CD4-positive, alpha-beta T cell treated with Interferon alpha-2 for 1 hour (primary cell): ENCODE data around the gene MOCS1.

Experiments used
- DNase-seq, 2 donors: peaks; one replicate each; pipeline ENCODE4 v3.0.0-alpha.2; 2020 to 2022

MOCS1 gene

GRCh38 chr6:39947611-39948068, 13.4 kb upstream of the MOCS1 start:
- no peak for DNase-seq

GRCh38 chr6:39945626-39946025, 11.4 kb upstream of the MOCS1 start:
- DNase-seq = no peak

DNA sequence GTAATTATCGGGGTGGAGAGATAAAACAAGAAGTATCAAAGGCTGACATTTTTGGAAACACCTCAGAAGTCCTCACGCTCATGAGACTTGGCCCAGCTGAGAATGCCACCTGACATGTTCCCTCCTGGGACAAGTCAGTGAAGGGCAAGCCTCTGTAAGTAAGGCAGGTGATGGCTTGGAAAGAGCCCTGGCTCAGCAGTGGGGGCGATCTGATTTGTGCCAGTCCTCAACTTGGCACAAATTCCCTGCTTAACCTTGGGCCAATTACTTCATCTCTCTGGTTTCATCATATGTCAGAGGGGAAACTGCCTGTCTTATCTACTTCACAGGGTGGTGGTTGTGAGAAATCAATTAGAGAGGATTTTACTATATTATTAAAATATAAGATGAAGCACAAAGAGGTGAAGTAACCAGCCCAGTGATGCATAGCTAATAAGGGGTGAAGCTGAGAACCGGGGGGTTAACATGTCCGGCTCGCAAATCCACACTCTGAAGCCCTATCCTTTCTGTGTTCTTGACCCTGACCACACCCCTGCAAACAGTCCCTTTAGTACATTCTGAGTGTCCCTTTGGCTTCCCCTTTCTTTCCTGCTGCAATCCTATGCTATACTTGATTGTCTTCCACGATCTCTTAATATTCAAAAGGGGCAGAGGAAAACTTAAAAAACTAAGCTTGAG, 8.8 kb upstream of the MOCS1 start:
- DNase-seq = no peak

GRCh38 chr6:39941820-39942219, 7.6 kb upstream of the MOCS1 start:
- no peak for DNase-seq

GRCh38 chr6:39941138-39941537, 6.9 kb upstream of the MOCS1 start:
- no peak for DNase-seq

DNA sequence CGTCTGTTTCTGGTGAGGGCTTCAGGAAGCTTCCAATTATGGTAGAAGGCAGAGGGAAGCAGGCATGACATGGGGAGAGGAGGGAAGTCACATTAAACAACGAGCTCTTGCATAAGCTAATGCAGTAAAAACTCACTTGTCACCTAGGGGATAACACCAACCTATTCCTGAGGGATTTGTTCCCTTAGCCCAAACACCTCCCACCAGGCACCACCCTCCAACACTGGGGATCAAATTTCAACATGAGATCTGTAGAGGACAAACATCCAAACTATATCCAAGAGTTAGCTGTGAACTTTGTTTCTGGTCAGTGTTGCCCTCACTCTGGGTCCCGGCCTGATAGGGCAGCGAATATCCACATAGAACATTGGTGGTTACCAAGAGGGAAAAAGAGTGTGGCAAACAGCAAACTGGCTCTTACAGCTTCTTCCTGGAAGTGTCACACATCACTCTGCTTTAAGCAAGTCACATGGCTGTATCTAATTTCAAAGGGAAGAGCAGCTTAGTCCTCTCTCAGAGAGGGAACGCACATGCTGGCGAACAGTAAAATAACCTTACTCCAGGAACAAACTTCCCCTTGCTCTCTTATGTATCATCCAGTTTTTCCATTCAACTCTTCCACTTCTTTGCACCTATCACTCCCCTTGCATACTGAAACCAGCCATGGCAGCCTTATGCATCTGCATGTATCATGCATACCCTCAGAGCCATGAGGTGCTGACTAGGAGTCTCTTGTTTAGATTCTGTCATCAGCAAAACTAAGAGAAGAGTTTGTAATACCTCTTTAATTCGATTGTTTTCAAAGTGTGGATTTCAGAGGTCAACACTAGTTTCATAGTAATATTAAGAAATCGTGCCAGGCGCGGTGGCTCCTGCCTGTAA, 4.8 kb upstream of the MOCS1 start:
- DNase-seq = no peak

DNA sequence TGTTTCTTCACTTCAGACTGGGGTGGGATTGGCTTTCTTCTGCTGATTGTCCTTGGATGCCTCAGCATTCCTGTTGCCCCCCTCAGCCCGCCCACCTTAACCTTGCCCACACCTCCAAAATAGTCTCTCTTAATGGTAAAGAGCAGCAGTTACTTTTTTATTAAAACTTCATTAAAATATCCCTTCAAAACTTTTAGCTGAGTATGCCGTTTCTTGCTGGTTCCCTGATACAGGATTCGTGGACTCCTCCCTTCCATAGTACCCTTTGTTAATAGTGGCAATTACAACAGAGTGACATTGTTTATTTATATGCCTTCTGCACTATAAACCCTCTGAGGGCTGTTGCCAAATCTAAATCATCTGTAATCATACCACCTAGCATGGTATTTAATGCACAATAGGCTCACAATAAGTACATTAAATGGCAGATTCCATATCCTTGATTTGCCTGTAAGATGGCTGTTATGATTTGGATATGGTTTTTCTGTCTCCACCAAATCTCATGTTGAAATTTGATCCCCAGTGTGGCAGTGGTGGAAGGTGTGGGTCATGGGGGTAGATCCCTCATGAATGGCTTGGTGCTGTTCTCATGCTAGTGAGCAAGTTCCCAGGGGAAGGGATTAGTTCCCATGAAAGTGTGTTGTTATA, 3.5 kb upstream of the MOCS1 start:
- no peak for DNase-seq

- no peak for DNase-seq
Observed at GRCh38 chr6:39936857-39937256, 2.6 kb upstream of the MOCS1 start.

DNA sequence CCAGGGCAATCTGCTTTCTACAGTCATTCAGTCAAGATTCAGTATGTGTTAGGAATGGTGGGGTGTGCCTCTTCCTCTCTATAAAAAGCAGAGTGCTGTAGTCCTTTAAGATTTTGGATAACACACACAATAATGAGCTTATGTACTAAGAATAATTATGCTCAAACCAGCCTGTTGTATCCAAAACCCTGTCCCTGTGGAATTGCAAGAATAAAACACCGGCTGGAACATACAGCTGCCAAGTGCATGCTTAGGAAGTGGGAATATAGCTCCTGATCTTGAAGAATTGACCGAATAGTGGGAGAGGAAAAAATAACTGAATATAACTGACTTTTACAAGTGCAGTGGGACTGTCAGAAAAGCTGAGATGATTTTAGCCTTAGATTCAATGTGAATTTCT, 979 bp upstream of the MOCS1 start:
- DNase-seq = no peak

- DNase-seq = no peak
Observed at GRCh38 chr6:39933669-39934130, 562 bp downstream of the MOCS1 start.

- no peak for DNase-seq
Observed at GRCh38 chr6:39932386-39932910, 1.8 kb downstream of the MOCS1 start.

DNA sequence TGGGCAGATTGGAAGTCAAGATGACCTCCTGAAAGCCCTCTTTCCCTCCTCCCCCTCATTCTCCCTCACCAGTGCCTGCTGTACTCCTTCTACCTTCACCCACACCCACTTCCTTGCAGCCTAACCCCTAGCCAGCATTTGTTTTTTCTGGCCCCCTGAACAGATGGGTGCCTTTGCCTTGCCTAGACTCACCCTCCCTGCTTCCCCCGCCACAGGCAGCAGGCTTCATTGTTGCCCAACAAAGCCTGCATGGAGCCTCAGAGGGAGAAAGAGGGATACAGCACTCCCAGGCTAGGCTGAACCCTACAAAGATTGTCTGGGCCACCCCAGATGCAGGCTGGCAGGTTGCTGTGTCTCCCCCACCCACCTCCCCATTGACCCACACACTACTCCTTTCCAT, 2.7 kb downstream of the MOCS1 start:
- DNase-seq = no peak

DNA sequence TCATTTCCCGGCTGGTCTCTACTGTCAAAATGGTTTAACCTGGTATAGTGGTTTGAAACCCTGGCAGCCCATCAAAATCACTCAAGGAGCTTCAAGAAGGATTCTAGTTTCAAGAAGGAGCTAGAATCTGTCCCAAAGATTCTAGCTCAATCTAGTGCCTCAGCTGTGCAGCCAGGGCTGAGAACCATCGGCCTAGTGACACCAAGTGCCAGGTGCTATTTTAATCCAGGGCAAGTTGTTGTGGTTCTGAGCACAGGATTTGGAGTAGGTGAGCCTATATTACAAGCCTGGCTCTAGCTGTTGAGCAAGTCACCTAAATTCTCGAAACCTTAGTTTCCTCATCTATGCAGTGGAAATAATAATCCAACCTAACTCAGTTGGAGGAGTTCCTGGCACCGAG, 3.7 kb downstream of the MOCS1 start:
- no peak for DNase-seq

GRCh38 chr6:39929733-39930461, 4.4 kb downstream of the MOCS1 start:
- no peak for DNase-seq

DNA sequence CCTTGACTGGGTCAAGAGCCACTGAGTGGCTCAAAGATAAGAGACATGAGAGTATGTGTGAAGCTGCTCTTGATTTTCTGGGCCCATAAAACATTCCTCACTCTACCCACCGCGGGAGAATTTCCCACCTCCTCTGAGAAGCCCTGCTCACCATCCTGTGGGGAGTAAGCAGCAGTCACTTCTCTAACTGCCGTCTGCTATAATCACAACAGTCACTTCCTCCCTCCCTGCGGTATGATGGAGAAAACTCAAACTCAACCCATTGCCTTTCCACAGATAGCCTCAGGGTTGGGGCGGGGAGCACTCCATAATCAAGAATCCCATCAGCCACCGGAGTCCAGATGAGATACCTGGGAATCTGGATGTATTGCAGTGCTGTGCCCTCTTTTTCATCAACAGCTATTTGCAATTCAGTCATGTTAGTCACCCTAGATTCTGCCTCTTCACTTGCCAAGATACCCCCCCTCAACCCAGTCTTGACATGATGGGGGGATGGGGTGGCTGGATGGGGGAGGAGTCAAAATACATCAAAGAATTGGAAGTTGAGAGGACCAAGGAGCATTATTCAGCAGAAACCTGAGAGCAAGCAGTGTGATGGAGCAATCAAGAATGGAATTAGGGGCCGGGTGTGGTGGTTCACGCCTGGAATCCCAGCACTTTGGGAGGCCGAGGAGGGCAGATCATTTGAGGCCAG, 5.1 kb downstream of the MOCS1 start:
- no peak for DNase-seq

DNA sequence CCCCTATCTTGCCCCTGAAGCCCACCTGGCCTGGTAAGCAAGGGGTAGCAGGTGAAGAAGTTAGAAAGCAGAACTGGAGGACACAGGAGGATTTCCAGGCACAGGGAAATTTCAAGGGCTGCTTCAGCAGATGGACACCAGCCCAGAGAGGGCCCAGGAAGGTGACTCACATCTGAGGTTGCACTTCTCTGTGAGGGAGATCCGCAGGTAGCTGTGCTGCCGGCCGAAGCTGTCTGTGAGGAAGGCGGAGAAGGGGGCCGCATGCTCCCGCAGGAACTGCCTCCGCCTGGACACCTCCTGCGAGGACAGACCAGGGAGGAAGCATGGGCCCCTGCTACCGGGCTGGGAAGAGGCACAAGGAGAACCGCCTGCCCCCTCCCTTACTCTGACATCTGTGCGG, 7.1 kb downstream of the MOCS1 start:
- DNase-seq = no peak

GRCh38 chr6:39926668-39927067, 7.6 kb downstream of the MOCS1 start:
- DNase-seq = no peak

GRCh38 chr6:39925931-39926290, 8.4 kb downstream of the MOCS1 start:
- no peak for DNase-seq

GRCh38 chr6:39925191-39925930, 8.9 kb downstream of the MOCS1 start:
- no peak for DNase-seq

DNA sequence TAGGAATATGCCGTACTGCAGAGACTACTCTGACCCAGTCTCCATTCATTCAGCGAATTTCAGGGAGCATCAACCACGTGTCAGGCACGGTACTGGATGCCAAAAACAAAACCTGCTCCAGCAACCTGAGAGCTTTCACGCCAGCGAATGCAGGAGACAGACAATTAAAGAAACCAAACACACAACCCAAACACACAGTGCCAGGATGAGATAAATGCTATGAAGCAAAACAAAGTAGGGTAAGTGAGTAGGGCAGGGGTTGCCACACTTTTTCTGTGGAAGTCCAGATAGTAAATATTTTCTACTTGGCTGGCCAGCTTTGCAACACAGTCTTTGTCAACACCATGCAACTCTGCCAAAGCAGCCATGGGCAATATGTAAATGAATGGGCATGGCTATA, 10.0 kb downstream of the MOCS1 start:
- no peak for DNase-seq

GRCh38 chr6:39923861-39924260, 10.4 kb downstream of the MOCS1 start:
- no peak for DNase-seq
